Rectal smooth muscle tissue (tissue), 1 donor: Measurements from ENCODE around the gene PADI2.

Experiments
- H3K27ac ChIP-seq: one replicate; pipeline ENCODE4 v1.7.0; 2013; ENCODE audit warnings: low read depth, low read length, inconsistent platforms
- H3K27me3 ChIP-seq: one replicate; pipeline ENCODE4 v1.7.0; 2013; ENCODE audit warnings: low read length; ENCODE audit not compliant: control insufficient read depth, insufficient read depth
- H3K36me3 ChIP-seq: one replicate; pipeline ENCODE4 v1.7.0; 2013; ENCODE audit warnings: low read length; ENCODE audit not compliant: control insufficient read depth, insufficient read depth
- H3K4me1 ChIP-seq: one replicate; pipeline ENCODE4 v1.7.0; 2013; ENCODE audit warnings: low read length; ENCODE audit not compliant: control insufficient read depth, insufficient read depth
- H3K4me3 ChIP-seq: one replicate; pipeline ENCODE4 v1.7.0; 2013; ENCODE audit warnings: low read length
- H3K9ac ChIP-seq: one replicate; pipeline ENCODE4 v1.7.0; 2013; ENCODE audit warnings: low read length

PADI2 gene

DNA sequence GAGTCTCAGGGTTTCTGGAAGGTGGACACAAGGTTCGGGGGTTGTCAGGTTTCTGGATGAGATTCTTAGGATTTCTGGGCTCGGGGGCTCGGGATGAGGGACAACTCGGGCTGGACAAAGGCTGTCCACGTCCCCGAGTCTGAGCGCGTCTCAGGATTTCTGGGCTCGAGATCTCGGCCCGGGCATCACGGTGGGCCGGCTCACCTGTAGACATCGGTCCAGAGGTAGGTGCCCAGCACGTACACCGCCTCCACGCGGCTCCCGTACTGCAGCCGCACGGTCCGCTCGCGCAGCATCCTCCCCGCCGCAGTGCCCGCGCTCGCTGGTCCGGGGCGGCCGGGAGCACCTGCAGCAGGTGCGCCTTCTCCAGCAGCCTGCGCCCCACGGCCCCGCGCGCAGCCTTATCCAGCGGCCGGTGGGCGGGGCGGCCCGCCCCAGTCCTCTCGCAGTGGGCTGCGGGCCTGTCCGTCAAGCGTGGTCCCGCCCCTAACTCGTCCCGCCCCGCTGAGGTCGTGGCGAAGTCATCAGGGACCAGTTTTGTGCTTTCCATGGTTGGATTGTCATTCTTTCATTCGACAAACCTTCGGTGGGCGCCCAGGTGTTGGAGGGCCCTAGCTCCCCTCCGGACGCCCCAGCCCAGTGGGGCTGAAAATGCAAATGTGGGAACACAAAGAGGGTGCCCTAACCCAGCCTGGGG is at the start of gene PADI2:
Gene PADI2, minus strand, starts transcription at position 376 of the 697 bp plus-strand sequence. Its CDS starts 80 bp downstream, at position 296.
- Histone ChIP-seq H3K27ac (no peak within 1 kb of the TSS), H3K36me3 (no peaks in the 10 kb centered on the region), H3K4me1 (no peaks in the 10 kb centered on the region), H3K4me3 (peak within 1 kb of the TSS; percentile 66), H3K27me3 (peaks cover 8% of the 10 kb centered on the region), H3K9ac (peak within 1 kb of the TSS; percentile 26)

DNA sequence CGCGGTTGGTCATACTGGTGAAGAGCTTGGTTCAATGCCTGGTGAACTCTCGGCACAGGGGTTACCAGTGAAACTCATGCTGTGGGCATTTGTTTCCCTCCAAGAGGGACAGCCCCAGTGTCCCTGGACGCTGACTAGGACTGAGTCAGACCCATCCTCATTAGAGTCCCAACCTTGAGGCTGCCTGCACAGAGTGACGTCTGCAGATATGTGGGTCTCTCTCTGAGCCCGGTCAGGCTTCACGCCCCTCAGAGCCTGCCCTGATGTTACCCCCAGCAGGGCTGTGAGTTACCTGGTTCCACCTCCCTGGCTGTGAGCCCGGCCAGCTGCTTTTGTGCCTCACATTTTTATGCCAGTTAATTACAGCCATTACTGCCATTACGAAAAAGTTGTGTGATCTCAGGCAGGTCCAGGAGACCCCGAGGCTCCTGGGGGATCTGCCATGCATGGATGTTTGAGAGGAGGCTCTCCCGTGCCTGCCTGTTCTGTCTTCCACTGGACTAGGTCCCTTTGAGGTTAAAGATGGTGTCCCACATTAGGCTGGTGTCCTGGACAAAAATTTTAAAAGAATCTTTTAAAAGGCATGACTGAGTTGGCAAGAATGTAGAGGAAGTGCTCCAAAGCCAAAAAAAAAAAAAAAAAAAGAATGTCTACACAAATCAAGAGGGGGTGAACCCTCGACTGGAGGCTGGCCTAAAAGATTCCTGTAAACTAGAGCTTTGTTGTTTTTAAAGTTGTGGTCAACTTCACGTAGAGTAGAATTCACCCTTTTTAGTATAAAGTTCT is 49.0 kb upstream of the PADI2 start:
- H3K27me3 ChIP-seq = no peaks in the 10 kb centered on the region
- H3K27ac ChIP-seq = no peak overlapping the region
- no peak overlapping the region for H3K4me3 ChIP-seq
- H3K36me3 ChIP-seq = no peaks in the 10 kb centered on the region
- no peak overlapping the region for H3K9ac ChIP-seq
- H3K4me1 ChIP-seq = no peaks in the 10 kb centered on the region

DNA sequence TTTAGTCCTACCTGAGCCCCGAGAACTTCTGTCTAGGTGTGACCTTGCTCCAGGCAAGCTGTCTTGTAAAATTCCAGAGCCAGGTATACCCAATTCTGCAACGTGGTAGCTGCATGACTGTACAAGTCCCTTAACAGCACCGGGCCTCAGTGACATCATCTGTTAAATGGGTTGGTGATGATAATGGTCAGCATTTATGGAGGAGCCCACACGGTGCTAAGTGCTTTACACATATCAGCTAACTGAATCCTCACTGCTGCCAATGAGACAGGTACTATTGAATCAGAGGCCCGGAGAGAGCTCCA is 48.5 kb upstream of the PADI2 start:
- no peak overlapping the region for H3K27ac ChIP-seq
- no peaks in the 10 kb centered on the region for H3K27me3 ChIP-seq
- no peak overlapping the region for H3K9ac ChIP-seq
- H3K4me1 ChIP-seq = no peaks in the 10 kb centered on the region
- H3K36me3 ChIP-seq = no peaks in the 10 kb centered on the region
- no peak overlapping the region for H3K4me3 ChIP-seq

DNA sequence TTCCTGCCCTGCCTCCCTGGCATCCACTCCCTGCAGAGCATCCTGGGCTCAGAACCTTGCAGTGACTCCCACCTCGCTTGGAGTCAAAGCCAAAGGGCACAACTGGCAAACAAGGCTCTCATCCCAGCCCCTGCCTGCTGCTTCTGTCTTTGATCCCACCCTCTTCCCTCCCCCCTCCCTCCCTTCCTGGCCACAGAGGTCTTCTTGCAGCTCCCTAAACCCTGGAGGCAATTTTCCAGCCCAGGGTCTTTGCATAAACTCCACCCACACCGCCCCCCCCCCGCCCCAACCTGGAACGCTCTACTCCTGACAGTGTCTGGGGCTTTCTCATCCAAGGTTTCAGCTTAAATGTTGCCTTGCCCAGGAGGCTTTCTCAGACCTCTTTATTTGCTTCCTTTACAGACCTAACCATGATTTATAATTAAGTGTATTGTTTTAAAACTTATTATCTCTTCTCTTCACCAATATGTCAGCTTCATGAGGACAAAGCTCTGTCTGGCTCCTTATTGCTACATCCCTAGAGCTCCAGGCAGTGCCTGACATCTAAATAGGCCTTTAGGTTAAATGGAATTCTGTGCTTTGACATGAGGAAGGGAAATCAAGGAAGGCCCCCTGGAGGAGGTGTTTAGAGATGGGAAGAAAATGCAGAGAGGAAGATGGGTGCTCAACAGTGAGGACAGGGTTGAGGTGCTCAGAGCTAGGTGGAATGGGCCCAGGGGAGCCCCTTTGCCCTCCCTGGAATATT is 48.0 kb upstream of the PADI2 start:
- no peak overlapping the region for H3K9ac ChIP-seq

DNA sequence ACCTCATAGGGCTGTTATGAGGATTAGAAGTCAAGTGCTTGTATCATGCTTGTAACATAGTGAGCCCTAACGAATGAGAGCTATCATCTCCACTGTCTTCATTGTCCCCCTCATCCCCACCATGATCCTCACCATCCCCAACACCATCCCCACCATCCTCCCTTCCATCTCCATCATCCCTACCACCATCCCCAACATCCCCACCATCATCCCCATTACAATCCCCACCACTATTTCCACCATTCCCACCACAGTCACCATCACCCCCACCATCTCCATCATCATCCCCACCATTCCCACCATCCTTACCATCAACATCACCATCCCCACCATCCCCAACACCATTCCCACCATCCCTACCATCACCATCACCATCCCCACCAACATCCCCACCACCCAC is 46.6 kb upstream of the PADI2 start:
- H3K27me3 ChIP-seq = no peaks in the 10 kb centered on the region

More for the DNA sequence above, 48.0 kb upstream of the PADI2 start:
- Histone ChIP-seq H3K36me3 (no peaks in the 10 kb centered on the region), H3K4me1 (no peaks in the 10 kb centered on the region), H3K27ac (no peak overlapping the region), H3K4me3 (no peak overlapping the region), H3K27me3 (no peaks in the 10 kb centered on the region)

DNA sequence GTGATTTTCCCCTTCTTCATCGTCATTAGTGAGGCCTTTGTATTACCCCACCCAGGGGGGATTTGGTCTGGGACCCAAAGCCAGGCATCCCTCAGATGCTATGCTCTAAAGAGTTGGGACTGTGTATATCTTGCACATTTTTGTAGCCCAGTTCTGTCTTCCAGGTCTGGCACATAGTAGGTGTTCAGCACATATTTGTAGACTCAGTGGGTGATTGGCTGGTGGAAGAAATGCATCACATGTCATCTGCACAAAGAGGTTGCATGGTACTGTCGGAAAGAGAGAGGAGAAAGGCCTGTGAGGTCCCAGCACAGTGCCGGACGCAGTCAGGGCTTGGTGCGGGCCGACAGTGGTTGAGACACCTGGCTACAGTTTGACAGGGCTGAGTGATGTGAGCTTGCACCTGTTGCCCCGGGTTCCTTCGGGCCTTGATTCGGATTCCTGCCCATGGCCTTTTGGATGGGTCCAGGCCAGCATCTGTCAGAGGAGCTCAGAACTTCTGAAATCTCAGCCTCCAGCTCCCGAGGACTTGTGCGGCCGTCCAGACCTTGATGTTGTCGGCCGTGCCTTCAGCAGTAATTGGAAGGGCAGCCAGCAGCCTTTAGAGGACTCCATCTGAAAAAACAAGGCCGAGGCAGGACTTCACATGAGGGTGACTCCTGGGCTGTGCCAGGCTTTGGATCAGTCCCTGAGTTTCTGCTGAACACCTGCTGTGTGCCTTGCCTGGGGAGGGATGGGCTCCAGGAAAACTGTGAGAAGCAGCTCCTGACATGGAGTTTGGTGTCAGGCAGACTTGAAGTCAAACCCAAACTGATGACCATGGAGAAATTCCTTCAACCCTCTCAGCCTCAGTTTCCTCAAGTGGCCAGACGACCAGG is 44.8 kb upstream of the PADI2 start:
- no peaks in the 10 kb centered on the region for H3K27me3 ChIP-seq
- H3K4me1 ChIP-seq = no peaks in the 10 kb centered on the region
- no peak overlapping the region for H3K9ac ChIP-seq
- no peaks in the 10 kb centered on the region for H3K36me3 ChIP-seq
- H3K27ac ChIP-seq = no peak overlapping the region
- H3K4me3 ChIP-seq = no peak overlapping the region

More for the DNA sequence above, 46.6 kb upstream of the PADI2 start:
- Histone ChIP-seq H3K4me1 (no peaks in the 10 kb centered on the region), H3K9ac (no peak overlapping the region), H3K4me3 (no peak overlapping the region), H3K27ac (no peak overlapping the region), H3K36me3 (no peaks in the 10 kb centered on the region)

DNA sequence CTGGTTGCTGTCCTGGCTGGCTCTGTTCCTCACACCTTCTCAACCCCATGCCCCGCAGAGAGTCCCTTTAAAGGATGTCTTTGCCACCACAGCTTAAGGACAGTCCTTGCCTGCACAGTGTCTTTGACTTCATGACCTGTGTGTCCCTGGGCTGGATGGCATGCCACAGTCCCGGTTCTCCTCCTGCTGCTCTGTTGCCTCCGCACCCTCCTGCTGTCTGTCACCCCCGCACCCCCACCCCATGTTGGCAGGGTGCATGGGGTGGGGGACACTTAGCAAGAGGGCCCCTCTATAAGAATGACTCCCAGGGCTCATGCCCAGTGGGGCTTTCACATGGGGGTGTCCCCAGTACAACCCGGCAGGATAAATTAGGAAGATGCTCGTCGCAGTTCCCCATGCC is 44.1 kb upstream of the PADI2 start:
- no peaks in the 10 kb centered on the region for H3K27me3 ChIP-seq
- no peaks in the 10 kb centered on the region for H3K36me3 ChIP-seq
- no peak overlapping the region for H3K27ac ChIP-seq
- no peak overlapping the region for H3K4me3 ChIP-seq
- H3K9ac ChIP-seq = no peak overlapping the region
- no peaks in the 10 kb centered on the region for H3K4me1 ChIP-seq

DNA sequence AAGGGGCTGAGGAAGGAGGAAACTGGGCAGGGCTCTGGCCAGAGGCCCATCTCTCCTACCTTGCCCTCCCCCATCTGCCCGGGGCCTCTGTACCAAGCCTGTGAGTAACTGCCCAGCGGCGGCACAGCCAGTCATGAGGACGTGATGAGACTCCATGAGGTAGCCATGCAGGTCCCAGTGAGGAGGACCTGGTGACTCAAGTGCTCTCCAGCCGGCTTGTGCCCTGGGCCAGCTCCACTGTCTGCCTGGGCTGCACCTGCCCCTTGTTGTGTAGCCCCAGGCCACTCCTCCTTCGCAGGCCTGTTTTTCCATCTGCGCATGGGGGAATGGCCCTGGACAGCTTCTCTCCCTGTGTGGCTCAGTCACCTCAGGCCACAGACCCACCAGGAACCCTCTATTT is 43.7 kb upstream of the PADI2 start:
- H3K4me3 ChIP-seq = no peak overlapping the region
- no peak overlapping the region for H3K9ac ChIP-seq
- no peak overlapping the region for H3K27ac ChIP-seq
- no peaks in the 10 kb centered on the region for H3K4me1 ChIP-seq
- H3K27me3 ChIP-seq = no peaks in the 10 kb centered on the region
- H3K36me3 ChIP-seq = no peaks in the 10 kb centered on the region

DNA sequence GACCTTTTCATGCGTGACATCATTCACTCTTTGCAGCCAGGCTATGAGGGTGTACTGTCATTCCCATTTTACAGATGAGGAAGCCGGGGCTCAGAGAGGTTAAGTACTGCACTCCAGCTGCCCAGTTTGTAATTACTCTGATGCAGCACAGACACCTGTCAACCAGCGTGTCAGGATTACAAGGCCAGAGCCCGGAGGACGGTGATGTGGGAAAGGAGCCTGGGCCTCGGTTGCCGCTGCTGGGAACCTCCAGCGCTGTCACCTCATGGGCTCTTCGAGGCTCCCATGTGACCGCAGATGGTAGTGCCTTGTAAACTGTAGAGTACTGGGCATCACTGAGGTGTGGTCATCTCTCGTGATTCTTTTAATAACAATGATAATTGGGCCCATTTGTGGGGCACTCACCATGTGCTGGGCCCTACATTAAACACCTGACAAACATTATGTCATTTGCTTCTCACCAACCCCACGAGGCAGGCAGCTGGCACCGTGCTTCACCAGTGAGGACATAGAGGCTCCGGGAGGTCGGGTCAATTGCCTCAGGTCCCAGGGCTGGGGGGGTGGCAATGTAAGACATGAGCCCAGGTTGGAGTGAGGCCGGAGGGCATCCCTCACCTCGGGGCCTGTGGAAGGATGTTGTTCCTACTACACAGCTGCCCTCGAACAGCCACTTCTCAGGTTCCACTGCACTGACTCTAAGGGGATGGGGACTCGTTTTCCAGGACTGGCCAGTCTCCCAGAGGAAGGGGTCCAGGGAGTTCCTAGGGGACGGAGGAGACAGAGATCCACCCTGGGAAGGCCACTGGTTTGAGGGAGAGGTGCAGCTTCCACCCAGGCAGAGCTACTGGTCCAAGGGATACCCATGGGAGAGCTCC is 42.9 kb upstream of the PADI2 start:
- no peak overlapping the region for H3K27ac ChIP-seq
- no peaks in the 10 kb centered on the region for H3K36me3 ChIP-seq
- H3K27me3 ChIP-seq = no peaks in the 10 kb centered on the region
- no peak overlapping the region for H3K4me3 ChIP-seq
- no peaks in the 10 kb centered on the region for H3K4me1 ChIP-seq
- no peak overlapping the region for H3K9ac ChIP-seq

DNA sequence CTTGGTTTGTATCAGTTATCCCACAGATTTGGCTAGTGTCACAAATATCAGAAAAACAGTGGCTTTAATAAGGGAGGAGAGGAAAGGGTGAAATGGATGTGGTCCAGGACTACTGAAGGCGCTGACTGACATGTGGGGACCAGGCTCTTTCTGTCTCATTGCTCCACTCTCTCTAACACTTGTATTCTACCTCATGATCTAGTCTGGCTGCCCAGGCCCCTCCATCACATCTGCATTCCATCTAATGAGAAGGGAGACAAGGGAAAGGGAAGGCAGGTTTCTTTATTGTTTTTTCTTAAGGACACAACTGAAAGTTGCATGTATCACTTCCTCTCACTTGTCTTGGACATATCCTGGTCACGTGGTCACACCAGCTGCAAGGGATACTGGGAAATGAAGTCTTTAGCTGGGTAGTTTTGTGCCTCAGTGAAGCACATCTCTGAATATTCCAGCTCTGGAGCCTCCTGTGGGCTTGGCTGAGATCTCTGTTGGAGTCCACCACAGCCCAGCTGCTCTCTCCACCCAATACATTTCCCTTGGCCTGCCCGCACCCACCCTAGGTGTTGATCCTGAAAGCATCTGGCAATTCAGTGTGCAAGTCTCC is 42.0 kb upstream of the PADI2 start:
- Histone ChIP-seq H3K27ac (no peak overlapping the region), H3K4me1 (no peaks in the 10 kb centered on the region), H3K9ac (no peak overlapping the region), H3K27me3 (no peaks in the 10 kb centered on the region), H3K4me3 (no peak overlapping the region), H3K36me3 (no peaks in the 10 kb centered on the region)

DNA sequence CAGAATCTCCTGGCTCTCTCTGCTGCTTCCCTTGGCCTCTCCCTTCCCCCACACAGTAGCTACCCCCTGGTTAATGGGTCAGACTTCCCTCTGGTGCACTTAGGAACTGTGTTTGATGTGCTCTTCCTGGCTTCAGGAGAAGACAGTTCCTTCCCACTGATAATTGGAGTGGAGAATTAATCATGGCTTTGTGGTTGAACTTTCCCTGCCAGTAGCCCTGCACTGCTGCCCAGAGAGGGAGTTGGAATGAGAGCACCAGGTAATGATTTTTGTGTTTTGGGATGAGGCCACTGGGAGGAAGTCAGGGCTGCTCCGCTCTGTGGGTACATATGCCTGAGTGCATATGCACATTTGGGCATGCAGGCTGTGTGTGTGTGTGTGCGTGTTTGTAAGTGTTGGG is 39.7 kb upstream of the PADI2 start:
- Histone ChIP-seq H3K4me3 (no peak overlapping the region), H3K9ac (no peak overlapping the region), H3K36me3 (no peaks in the 10 kb centered on the region), H3K27me3 (no peaks in the 10 kb centered on the region), H3K4me1 (no peaks in the 10 kb centered on the region), H3K27ac (no peak overlapping the region)
